Heart left ventricle (tissue), 16 donors: ENCODE measurements around the gene CAPN11. TPM values are rescaled to one million over a fixed set of nuclear protein-coding genes. Genes with fewer than 3 reads are reported as not detected.

Experiments used
- ATAC-seq, 4 donors: fragments of 200-7000 bp; cut with Tn5 transposase; one replicate each; pipeline ENCODE4 v1.9.1; 2020 to 2022; ENCODE audit warnings: moderate library complexity in 4 of 4, mild to moderate bottlenecking in 3 of 4, moderate number of reproducible peaks in 1 of 4
- DNase-seq, 5 donors: peaks; one replicate each; pipeline ENCODE4 v3.0.0-alpha.2; 2020
- H3K27ac ChIP-seq, 12 donors: fragments of 200-600 bp; sonication (generic) in 4 of 12; one replicate each; pipeline versions ENCODE4 v1.5.0 to v1.8.0; 2016 to 2022; ENCODE audit warnings: mild to moderate bottlenecking in 2 of 12
- H3K27me3 ChIP-seq, 9 donors: fragments of 200-600 bp; sonication (generic) in 2 of 9; one replicate each; pipeline versions ENCODE4 v1.5.1 to v1.8.0; 2016 to 2022; ENCODE audit warnings: mild to moderate bottlenecking in 3 of 9
- H3K36me3 ChIP-seq, 9 donors: fragments of 200-600 bp; sonication (generic) in 2 of 9; one replicate each; pipeline versions ENCODE4 v1.5.0 to v1.8.0; 2018 to 2022; ENCODE audit warnings: mild to moderate bottlenecking in 2 of 9
- H3K4me1 ChIP-seq, 12 donors: fragments of 200-600 bp; sonication (generic) in 4 of 12; one replicate each; pipeline versions ENCODE4 v1.5.0 to v1.8.0; 2016 to 2022; ENCODE audit warnings: mild to moderate bottlenecking in 3 of 12
- H3K4me3 ChIP-seq, 12 donors: fragments of 200-600 bp; sonication (generic) in 4 of 12; one replicate each; pipeline versions ENCODE4 v1.5.0 to v1.8.0; 2017 to 2022; ENCODE audit warnings: mild to moderate bottlenecking in 9 of 12, moderate library complexity in 4 of 12
- H3K9me3 ChIP-seq, 12 donors: fragments of 200-600 bp; sonication (generic) in 4 of 12; one replicate each; pipeline versions ENCODE4 v1.5.0 to v1.8.0; 2016 to 2022; ENCODE audit warnings: mild to moderate bottlenecking in 1 of 12
- POLR2A ChIP-seq, 2 donors: fragments of 450-650 bp; IDR thresholded peaks; one replicate each; pipeline ENCODE4 v1.6.1; 2017; ENCODE audit warnings: antibody characterized with exemption in 2 of 2, mild to moderate bottlenecking in 2 of 2, moderate library complexity in 2 of 2
- WGBS, 4 donors: extraction: QIAGEN DNeasy Blood & Tissue Kit in 2 of 4; methylation state at CpG; one replicate each; pipeline versions ENCODE4 v1.1.5 to v1.1.7; 2013 to 2018; 5-methylcytosine and 5-hydroxymethylcytosine counted together
- intact Hi-C, 10 donors: fragments of 100-400 bp; cut with DNase I; formaldehyde crosslinking; loops; one replicate each; pipeline versions ENCODE4 v1.11.1 to v1.14.2; 2022
- polyA plus RNA-seq, 2 donors: library from polyadenylated mRNA; stranded (reverse); fragments of 200-250 nt; gene quantifications; one replicate each; pipeline ENCODE4 v1.2.3, GENCODE V29; 2013
- total RNA-seq, 9 donors: library from RNA; depleted of rRNA in 2 of 9; stranded (reverse); fragments of >200 nt in 2 of 9; fragmentation: NEBNext Ultra II Directional in 3 of 9; extraction: Animal tissue kit (Norgen Biotek cat#: 25700) in 3 of 9; gene quantifications; one replicate each; pipeline versions ENCODE4 v1.1.0 to v1.2.4, GENCODE V29; 2016 to 2023
- TF ChIP-seq, protein P1 (sequence below), 12 donors: fragments of 200-600 bp; sonication (generic) in 4 of 12; IDR thresholded peaks; one replicate each; pipeline versions ENCODE4 v1.5.0 to v1.8.0; 2018 to 2022; ENCODE audit warnings: antibody characterized with exemption in 12 of 12, mild to moderate bottlenecking in 5 of 12
- donor health status: ischemic (EF 13 %, LVEDD 7.1; RV severe dilation, severe dysfunction).
- donor health status: healthy with polysubstance abuse.
- donor health status: DM: no; HTN: yes; CAD: no.
- donor health status: DM: no; HTN: no; CAD: no.
- donor health status: ischemic (EF 25% LVEDD 6.9; RV normal size, moderate dysfunction).
- donor health status: ischemic (EF 25% LVEDD 5.7; RV mildly dilated, moderate dysfunction).
- donor health status: healthy.
- donor health status: DM: yes; HTN: yes; CAD: no.
- donor health status: ischemic (EF 35%, LVEDD 5.7; RV mildly dilated, moderate dysfunction).
- donor health status: nonischemic (EF 11% LVEDD 7.7; RV severe dilation, severe dysfunction).
- donor health status: DM: yes; HTN: yes; CAD: no.
- donor health status: PGD.
- donor health status: ischemic (EF 29% LVEDD 5.4; RV normal size, mild dysfunction).
- donor health status: nonischemic (EF 23%, LVEDD 6.1; RV moderate dilation, normal function).

Gene CAPN11
- total and polyA plus RNA-seq, 11 donors, result 0.08 to 1.8 (median 0.38) TPM; not detected in 3

DNA sequence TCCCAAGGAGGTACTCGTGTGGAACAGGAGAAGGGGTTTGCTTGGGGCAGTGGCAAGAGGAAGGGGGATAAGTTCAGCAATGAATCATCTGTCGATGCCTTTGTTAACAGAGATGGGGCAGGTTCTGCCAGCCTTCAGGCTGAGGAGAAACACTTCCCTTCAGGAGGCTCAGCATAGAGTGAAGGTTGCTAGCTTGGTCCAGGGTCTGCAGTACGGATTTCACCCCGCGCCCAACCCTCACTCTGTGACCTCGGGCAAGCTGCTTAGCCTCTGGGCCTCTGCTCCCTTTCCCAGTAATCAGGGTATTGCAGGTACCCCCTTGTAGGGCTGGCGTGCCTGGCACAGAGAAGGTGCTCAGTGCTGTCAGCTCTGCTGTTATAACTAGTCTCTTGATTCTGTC, 7.5 kb downstream of the CAPN11 start:
- ATAC-seq (no peak), DNase-seq (no peak)
- Histone ChIP-seq H3K27me3 (peaks cover 0 to 8% (median 0%) of the 10 kb centered on the region in 9 donors), H3K4me1 (no peaks in the 10 kb centered on the region), H3K4me3 (no peak overlapping the region), H3K36me3 (no peaks in the 10 kb centered on the region), H3K27ac (no peak overlapping the region), H3K9me3 (no peaks in the 10 kb centered on the region)
- intact Hi-C loops, result loop anchor here in 1 of 10 donors (10.0 kb wide), 1 partner anchor 169 kb away; no protein-coding TSS in a partner anchor
- WGBS, 4 donors, result 86 to 89% (median 88%) methylated on average over 7 of the region's 7 CpGs
- TF ChIP-seq, protein P1, sequence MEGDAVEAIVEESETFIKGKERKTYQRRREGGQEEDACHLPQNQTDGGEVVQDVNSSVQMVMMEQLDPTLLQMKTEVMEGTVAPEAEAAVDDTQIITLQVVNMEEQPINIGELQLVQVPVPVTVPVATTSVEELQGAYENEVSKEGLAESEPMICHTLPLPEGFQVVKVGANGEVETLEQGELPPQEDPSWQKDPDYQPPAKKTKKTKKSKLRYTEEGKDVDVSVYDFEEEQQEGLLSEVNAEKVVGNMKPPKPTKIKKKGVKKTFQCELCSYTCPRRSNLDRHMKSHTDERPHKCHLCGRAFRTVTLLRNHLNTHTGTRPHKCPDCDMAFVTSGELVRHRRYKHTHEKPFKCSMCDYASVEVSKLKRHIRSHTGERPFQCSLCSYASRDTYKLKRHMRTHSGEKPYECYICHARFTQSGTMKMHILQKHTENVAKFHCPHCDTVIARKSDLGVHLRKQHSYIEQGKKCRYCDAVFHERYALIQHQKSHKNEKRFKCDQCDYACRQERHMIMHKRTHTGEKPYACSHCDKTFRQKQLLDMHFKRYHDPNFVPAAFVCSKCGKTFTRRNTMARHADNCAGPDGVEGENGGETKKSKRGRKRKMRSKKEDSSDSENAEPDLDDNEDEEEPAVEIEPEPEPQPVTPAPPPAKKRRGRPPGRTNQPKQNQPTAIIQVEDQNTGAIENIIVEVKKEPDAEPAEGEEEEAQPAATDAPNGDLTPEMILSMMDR (IDR thresholded peaks at IDR 0.05), result no peak
- TF ChIP-seq POLR2A (IDR thresholded peaks at IDR 0.05), result no peak

DNA sequence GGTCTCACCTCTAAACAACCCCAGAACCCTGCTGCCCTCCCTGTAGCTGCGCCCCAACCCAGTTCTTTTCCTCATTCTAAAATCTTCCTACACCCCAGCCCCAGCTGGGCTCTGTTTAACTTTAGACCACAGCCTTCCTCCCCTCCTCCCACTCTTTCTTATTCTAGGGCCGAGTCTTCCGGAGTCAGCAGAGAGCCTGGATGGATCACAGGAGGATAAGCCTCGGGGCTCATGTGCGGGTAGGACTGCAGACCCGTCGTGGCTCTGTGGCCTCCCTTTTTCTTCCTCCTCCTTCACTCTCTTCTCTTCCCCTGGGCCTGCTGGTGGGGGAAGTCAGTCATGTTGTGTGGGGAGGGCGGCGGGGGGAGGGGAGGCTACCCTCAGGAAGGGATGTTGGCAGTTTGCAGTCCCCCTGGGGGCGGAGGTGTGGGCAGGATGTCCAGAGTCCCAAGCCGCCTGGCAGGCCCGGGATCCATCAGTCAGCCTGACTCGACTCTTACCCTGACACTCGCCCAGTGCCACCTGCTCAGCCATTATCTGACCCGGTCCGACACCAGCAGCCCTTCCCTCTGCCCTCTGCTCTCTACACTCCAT, 8.1 kb downstream of the CAPN11 start:
- Histone ChIP-seq H3K36me3 (no peaks in the 10 kb centered on the region), H3K27me3 (peaks cover 0 to 8% (median 0%) of the 10 kb centered on the region in 9 donors), H3K4me3 (no peak overlapping the region), H3K4me1 (no peaks in the 10 kb centered on the region), H3K27ac (no peak overlapping the region), H3K9me3 (no peaks in the 10 kb centered on the region)
- intact Hi-C loops, result loop anchor here in 1 of 10 donors (10.0 kb wide), 1 partner anchor 168 kb away; no protein-coding TSS in a partner anchor
- 47 to 56% (median 54%) methylated on average over 16 of the region's 16 CpGs for WGBS, 4 donors
- DNase-seq (no peak), ATAC-seq (no peak)
- no peak for TF ChIP-seq POLR2A (IDR thresholded peaks at IDR 0.05)
- TF ChIP-seq, protein P1 (IDR thresholded peaks at IDR 0.05), result no peak

DNA sequence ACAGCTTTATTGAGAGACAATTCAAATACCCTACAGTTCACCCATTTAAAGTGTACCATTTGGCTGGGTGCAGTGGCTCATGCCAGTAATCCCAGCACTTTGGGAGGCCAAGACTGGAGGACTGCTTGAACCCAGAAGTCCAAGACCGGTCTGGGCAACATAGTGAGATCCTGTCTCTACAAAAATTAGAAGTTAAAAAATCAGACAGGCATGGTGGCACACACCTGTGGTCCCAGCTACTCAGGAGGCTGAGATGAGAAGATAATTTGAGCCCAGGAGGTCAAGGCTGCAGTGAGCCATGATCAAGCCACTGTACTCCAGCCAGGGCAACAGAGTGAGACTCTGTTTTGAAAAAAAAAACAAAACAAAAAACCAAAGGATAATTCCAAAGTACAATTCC, 8.9 kb downstream of the CAPN11 start:
- 94 to 100% (median 95%) methylated on average over 1 of the region's 1 CpG for WGBS, 4 donors
- Histone ChIP-seq H3K27me3 (peaks cover 0 to 6% (median 0%) of the 10 kb centered on the region in 9 donors), H3K9me3 (no peaks in the 10 kb centered on the region), H3K4me1 (peaks cover 0 to 3% (median 1%) of the 10 kb centered on the region in 12 donors), H3K4me3 (no peak overlapping the region), H3K36me3 (no peaks in the 10 kb centered on the region), H3K27ac (no peak overlapping the region)
- no peak for ATAC-seq
- no peak for DNase-seq
- intact Hi-C loops, result loop anchor here in 1 of 10 donors (10.0 kb wide), 1 partner anchor 167 kb away; no protein-coding TSS in a partner anchor
- TF ChIP-seq POLR2A (IDR thresholded peaks at IDR 0.05), result no peak
- TF ChIP-seq, protein P1 (IDR thresholded peaks at IDR 0.05), result no peak

DNA sequence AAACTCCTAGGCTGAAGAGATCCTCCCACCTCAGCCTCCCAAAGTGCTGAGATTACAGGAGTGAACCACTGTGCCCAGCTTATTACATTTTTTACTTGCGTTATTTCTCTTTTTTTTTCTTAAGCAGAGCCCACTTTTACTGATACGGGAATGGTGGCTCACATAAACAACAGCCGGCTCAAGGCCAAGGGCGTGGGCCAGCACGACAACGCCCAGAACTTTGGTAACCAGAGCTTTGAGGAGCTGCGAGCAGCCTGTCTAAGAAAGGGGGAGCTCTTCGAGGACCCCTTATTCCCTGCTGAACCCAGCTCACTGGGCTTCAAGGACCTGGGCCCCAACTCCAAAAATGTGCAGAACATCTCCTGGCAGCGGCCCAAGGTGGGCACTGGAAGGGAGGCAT, 10.5 kb downstream of the CAPN11 start:
- ATAC-seq, result no peak
- peaks cover 0 to 8% (median 6%) of the 10 kb centered on the region in 12 donors for H3K4me1 ChIP-seq

More for the DNA sequence above, 10.5 kb downstream of the CAPN11 start:
- no peak for TF ChIP-seq POLR2A (IDR thresholded peaks at IDR 0.05)
- Histone ChIP-seq H3K36me3 (no peaks in the 10 kb centered on the region), H3K27me3 (no peaks in the 10 kb centered on the region), H3K4me3 (no peak overlapping the region), H3K9me3 (no peaks in the 10 kb centered on the region), H3K27ac (no peak overlapping the region)
- 57 to 77% (median 68%) methylated on average over 9 of the region's 9 CpGs for WGBS, 4 donors
- intact Hi-C loops, result loop anchor here in 1 of 10 donors (10.0 kb wide), 1 partner anchor 166 kb away; no protein-coding TSS in a partner anchor
- DNase-seq, result no peak
